MM.1S (cell line): ENCODE data around the gene BRIP1.

Source experiments
- DNase-seq: peaks from one replicate; pipeline ENCODE4 v3.0.0-alpha.2; 2015
- H2AFZ ChIP-seq: fragments of 300-600 bp; sonication (generic); 2 replicates; pipeline ENCODE4 v1.6.0; 2016; ENCODE audit warnings: antibody characterized with exemption, low read length
- H3F3A ChIP-seq: fragments of 300-600 bp; sonication (generic); 2 replicates; pipeline ENCODE4 v1.6.1; 2016; ENCODE audit warnings: mild to moderate bottlenecking, antibody characterized with exemption, low read length, moderate library complexity, mixed read lengths; ENCODE audit not compliant: insufficient read depth
- H3K27ac ChIP-seq: fragments of 300-600 bp; sonication (generic); 2 replicates; pipeline ENCODE4 v1.5.1; 2016; ENCODE audit warnings: mild to moderate bottlenecking, low read length
- H3K27me3 ChIP-seq: fragments of 300-600 bp; sonication (generic); replicated peaks from 2 replicates; pipeline ENCODE4 v1.6.0; 2016; ENCODE audit warnings: low read length; ENCODE audit not compliant: insufficient read depth
- H3K36me3 ChIP-seq: fragments of 300-600 bp; sonication (generic); replicated peaks from 2 replicates; pipeline ENCODE4 v1.6.1; 2016; ENCODE audit warnings: mild to moderate bottlenecking, low read length, mixed read lengths; ENCODE audit not compliant: insufficient read depth
- H3K4me1 ChIP-seq: fragments of 300-600 bp; sonication (generic); 2 replicates; pipeline ENCODE4 v1.6.1; 2016; ENCODE audit warnings: low read length, mixed read lengths
- H3K4me2 ChIP-seq: fragments of 300-600 bp; sonication (generic); 2 replicates; pipeline ENCODE4 v1.6.0; 2016; ENCODE audit warnings: low read depth, low read length
- H3K4me3 ChIP-seq: fragments of 300-600 bp; sonication (generic); 2 replicates; pipeline ENCODE4 v1.5.1; 2016; ENCODE audit warnings: low read length, mixed read lengths
- H3K79me2 ChIP-seq: fragments of 300-600 bp; sonication (generic); 2 replicates; pipeline ENCODE4 v1.6.1; 2016; ENCODE audit warnings: mixed run types, low read length, mixed read lengths
- H3K9ac ChIP-seq: fragments of 300-600 bp; sonication (generic); 2 replicates; pipeline ENCODE4 v1.6.1; 2016; ENCODE audit warnings: low read length, mixed read lengths
- H3K9me2 ChIP-seq: fragments of 300-600 bp; sonication (generic); replicated peaks from 2 replicates; pipeline ENCODE4 v1.6.1; 2016; ENCODE audit warnings: mild to moderate bottlenecking, low read length, mixed read lengths; ENCODE audit not compliant: insufficient read depth
- H3K9me3 ChIP-seq: fragments of 300-600 bp; sonication (generic); replicated peaks from 2 replicates; pipeline ENCODE4 v1.6.1; 2016; ENCODE audit warnings: mild to moderate bottlenecking, low read length, mixed read lengths; ENCODE audit not compliant: insufficient read depth
- H4K20me1 ChIP-seq: fragments of 300-600 bp; sonication (generic); 2 replicates; pipeline ENCODE4 v1.6.1; 2016; ENCODE audit warnings: mild to moderate bottlenecking, low read length, moderate library complexity, mixed read lengths; ENCODE audit not compliant: insufficient read depth
- EZH2 ChIP-seq: fragments of 300-600 bp; sonication (generic); optimal IDR thresholded peaks from 2 replicates; pipeline ENCODE3; 2017; ENCODE audit warnings: low read depth, mild to moderate bottlenecking, antibody characterized with exemption, low read length, mixed read lengths
- EZH2phosphoT487 ChIP-seq: fragments of 300-600 bp; sonication (generic); IDR thresholded peaks from 2 replicates; pipeline ENCODE4 v1.6.1; 2018; ENCODE audit warnings: antibody characterized with exemption, low read length
- TF ChIP-seq, protein P1 (sequence below): fragments of 300-600 bp; sonication (generic); IDR thresholded peaks from 2 replicates; pipeline ENCODE4 v1.5.1; 2016; ENCODE audit warnings: antibody characterized with exemption, low read length, mixed read lengths

Gene BRIP1

DNA sequence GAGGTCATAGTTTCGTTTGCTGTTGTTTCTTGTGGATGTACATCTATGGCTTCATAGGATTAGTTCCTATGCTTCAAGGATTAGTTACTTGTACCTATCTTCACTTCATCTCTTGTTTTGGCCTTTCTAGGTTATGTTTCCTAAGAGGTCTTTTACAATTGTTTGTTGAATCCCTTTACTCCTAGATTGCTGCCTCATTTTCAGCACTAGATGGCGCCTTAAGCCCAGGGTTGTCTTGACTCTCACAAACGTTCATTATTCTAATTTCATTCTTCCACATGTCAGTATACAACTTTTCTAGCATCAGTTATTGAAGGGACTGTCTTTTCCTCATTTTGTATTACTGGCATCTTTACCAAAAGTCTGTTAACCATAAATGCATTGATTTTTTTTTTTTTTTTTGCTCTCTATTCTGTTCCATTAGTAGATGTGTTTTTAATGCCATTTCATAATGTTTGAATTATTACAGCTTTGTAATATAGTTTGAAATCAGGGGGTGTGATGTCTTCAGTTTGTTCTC is 227.4 kb downstream of the BRIP1 start:
- H3K27ac ChIP-seq, result no peak overlapping the region
- no peak overlapping the region for H3K4me2 ChIP-seq
- H2AFZ ChIP-seq, result no peak overlapping the region
- no peaks in the 10 kb centered on the region for H4K20me1 ChIP-seq
- no peaks in the 10 kb centered on the region for H3K4me1 ChIP-seq
- TF ChIP-seq, protein P1, sequence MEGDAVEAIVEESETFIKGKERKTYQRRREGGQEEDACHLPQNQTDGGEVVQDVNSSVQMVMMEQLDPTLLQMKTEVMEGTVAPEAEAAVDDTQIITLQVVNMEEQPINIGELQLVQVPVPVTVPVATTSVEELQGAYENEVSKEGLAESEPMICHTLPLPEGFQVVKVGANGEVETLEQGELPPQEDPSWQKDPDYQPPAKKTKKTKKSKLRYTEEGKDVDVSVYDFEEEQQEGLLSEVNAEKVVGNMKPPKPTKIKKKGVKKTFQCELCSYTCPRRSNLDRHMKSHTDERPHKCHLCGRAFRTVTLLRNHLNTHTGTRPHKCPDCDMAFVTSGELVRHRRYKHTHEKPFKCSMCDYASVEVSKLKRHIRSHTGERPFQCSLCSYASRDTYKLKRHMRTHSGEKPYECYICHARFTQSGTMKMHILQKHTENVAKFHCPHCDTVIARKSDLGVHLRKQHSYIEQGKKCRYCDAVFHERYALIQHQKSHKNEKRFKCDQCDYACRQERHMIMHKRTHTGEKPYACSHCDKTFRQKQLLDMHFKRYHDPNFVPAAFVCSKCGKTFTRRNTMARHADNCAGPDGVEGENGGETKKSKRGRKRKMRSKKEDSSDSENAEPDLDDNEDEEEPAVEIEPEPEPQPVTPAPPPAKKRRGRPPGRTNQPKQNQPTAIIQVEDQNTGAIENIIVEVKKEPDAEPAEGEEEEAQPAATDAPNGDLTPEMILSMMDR, result peak; percentile 86
- no peak for TF ChIP-seq EZH2
- no peak overlapping the region for H3K4me3 ChIP-seq
- H3K9me2 ChIP-seq, result no peaks in the 10 kb centered on the region
- H3K9me3 ChIP-seq, result no peaks in the 10 kb centered on the region
- peak; percentile 62 for DNase-seq
- no peaks in the 10 kb centered on the region for H3K36me3 ChIP-seq
- H3K27me3 ChIP-seq, result no peaks in the 10 kb centered on the region
- H3K9ac ChIP-seq, result no peak overlapping the region
- no peaks in the 10 kb centered on the region for H3K79me2 ChIP-seq
- H3F3A ChIP-seq, result no peaks in the 10 kb centered on the region

DNA sequence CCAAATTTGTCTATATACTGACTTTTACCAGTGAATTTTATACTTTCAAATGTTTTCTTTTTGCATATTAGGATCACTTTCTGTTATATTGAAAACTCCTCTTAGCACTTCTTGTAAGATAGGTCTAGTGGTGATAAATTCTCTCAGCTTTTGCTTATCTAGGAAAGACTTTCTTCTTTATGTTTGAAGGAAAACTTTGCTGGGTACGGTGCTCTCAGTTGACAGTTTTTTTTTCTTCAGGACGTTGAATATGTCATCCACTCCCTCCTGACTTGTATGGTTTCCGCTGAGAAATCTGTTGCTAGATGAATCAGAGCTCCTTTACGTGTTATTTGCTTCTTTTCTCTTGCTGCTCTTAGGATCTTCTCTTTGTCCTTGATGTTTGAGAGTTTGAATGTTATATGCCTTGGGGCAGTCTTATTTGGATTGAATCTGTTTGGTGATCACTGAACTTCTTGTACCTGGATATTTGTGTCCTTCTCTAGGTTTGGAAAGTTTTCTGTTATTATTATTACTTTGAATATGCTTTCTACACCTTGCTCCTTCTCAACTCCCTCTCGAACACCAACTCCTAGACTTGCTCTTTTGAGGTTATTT is 228.3 kb downstream of the BRIP1 start:
- no peaks in the 10 kb centered on the region for H3K4me1 ChIP-seq
- DNase-seq, result no peak
- H3F3A ChIP-seq, result no peaks in the 10 kb centered on the region
- no peak overlapping the region for H3K4me2 ChIP-seq
- no peak overlapping the region for H2AFZ ChIP-seq
- H3K9ac ChIP-seq, result no peak overlapping the region
- TF ChIP-seq EZH2 (no peak), EZH2phosphoT487 (no peak)
- TF ChIP-seq, protein P1, result no peak
- no peaks in the 10 kb centered on the region for H3K79me2 ChIP-seq
- H3K27ac ChIP-seq, result no peak overlapping the region
- H4K20me1 ChIP-seq, result no peaks in the 10 kb centered on the region
- no peaks in the 10 kb centered on the region for H3K9me2 ChIP-seq
- no peaks in the 10 kb centered on the region for H3K36me3 ChIP-seq
- H3K9me3 ChIP-seq, result no peaks in the 10 kb centered on the region
- no peaks in the 10 kb centered on the region for H3K27me3 ChIP-seq
- H3K4me3 ChIP-seq, result no peak overlapping the region

DNA sequence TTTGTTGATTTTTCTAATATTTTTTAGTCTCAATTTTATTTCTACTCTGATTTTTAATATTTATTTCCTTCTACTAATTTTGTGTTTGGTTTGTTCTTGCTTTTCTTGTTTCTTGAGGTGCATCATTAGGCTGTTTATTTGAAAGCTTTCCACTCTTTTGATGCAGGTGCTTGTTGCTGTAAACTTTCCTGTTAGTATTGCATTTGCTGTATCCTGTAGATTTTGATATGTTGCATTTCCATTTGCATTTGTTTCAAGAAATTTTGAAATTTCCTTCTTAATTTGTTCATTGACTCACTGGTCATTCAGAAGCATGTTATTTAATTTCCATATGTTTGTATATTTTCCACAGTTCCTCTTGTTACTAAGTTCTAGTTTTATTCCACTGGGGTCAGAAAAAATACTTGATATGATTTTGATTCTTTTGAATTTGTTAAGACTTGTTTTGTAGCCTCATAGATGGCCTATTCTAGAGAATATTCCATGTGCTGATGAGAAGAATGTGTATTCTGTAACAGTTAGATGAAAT is 229.3 kb downstream of the BRIP1 start:
- Histone ChIP-seq H3K79me2 (no peaks in the 10 kb centered on the region), H3K9me3 (no peaks in the 10 kb centered on the region), H3K4me1 (no peaks in the 10 kb centered on the region), H3K36me3 (no peaks in the 10 kb centered on the region), H3K4me3 (no peak overlapping the region), H3K4me2 (no peak overlapping the region), H3K9me2 (no peaks in the 10 kb centered on the region), H4K20me1 (no peaks in the 10 kb centered on the region), H3F3A (no peaks in the 10 kb centered on the region), H3K27me3 (no peaks in the 10 kb centered on the region), H3K9ac (no peak overlapping the region), H3K27ac (no peak overlapping the region), H2AFZ (no peak overlapping the region)
- TF ChIP-seq, protein P1, result no peak
- TF ChIP-seq EZH2phosphoT487 (no peak), EZH2 (no peak)
- no peak for DNase-seq
